ENCODE data around the gene ZNF578.
"Not testable (repeated sequence)": the region's sequence is repeated elsewhere in the genome, so short reads cannot be mapped to it uniquely, and the experiment has no call there.

The ZNF578 gene

GRCh38 chr19:52535771-52536447, 82.6 kb downstream of the ZNF578 start:
- peak overlapping the region; percentile 70 for H3K27ac ChIP-seq (ENCODE audit: low read depth, low read length)
- TF ChIP-seq EZH2phosphoT487 (conservative IDR thresholded peaks at IDR 0.05; ENCODE audit: low read length) (no peak), CTCF (IDR thresholded peaks at IDR 0.05; ENCODE audit: insufficient read depth, low read length, poor library complexity, severe bottlenecking) (no peak)
- peak overlapping the region; percentile 77 for H2AFZ ChIP-seq (ENCODE audit: low read depth, low read length, severe bottlenecking)
- H3F3A ChIP-seq (ENCODE audit: insufficient read depth), result peaks cover 13% of the 10 kb centered on the region; the same call in 1 of the 2 replicates
- no peaks in the 10 kb centered on the region for H4K20me1 ChIP-seq (ENCODE audit: low read depth, low read length)
- H3K27me3 ChIP-seq (ENCODE audit: low read length), result no peaks in the 10 kb centered on the region
- peak overlapping the region; percentile 70 for H3K9ac ChIP-seq (ENCODE audit: low read length)
- H3K36me3 ChIP-seq (ENCODE audit: low read length), result no peaks in the 10 kb centered on the region
- no peaks in the 10 kb centered on the region for H3K9me2 ChIP-seq (replicated peaks; ENCODE audit: insufficient read depth, low read length)
- peaks cover 46% of the 10 kb centered on the region for H3K79me2 ChIP-seq (ENCODE audit: insufficient read depth, low read length)
- H3K4me3 ChIP-seq (ENCODE audit: insufficient read depth, low read length, poor library complexity, severe bottlenecking), result peak overlapping the region; percentile 65
- H3K9me3 ChIP-seq (ENCODE audit: insufficient read depth, low read length), result no peaks in the 10 kb centered on the region
- H3K4me2 ChIP-seq (ENCODE audit: low read depth, low read length, poor library complexity, severe bottlenecking), result peak overlapping the region; percentile 93

- TF ChIP-seq EZH2phosphoT487 (conservative IDR thresholded peaks at IDR 0.05; ENCODE audit: low read length) (no peak), CTCF (IDR thresholded peaks at IDR 0.05; ENCODE audit: insufficient read depth, low read length, poor library complexity, severe bottlenecking) (no peak)
- Histone ChIP-seq H3K27ac (ENCODE audit: low read depth, low read length) (peak overlapping the region; percentile 70), H3K27me3 (ENCODE audit: low read length) (no peaks in the 10 kb centered on the region), H3K4me2 (ENCODE audit: low read depth, low read length, poor library complexity, severe bottlenecking) (peak overlapping the region; percentile 93), H3F3A (ENCODE audit: insufficient read depth) (peaks cover 13% of the 10 kb centered on the region; the same call in 1 of the 2 replicates), H4K20me1 (ENCODE audit: low read depth, low read length) (no peaks in the 10 kb centered on the region), H3K36me3 (ENCODE audit: low read length) (no peaks in the 10 kb centered on the region), H3K4me3 (ENCODE audit: insufficient read depth, low read length, poor library complexity, severe bottlenecking) (peak overlapping the region; percentile 65), H3K9me2 (replicated peaks; ENCODE audit: insufficient read depth, low read length) (no peaks in the 10 kb centered on the region), H2AFZ (ENCODE audit: low read depth, low read length, severe bottlenecking) (peak overlapping the region; percentile 77), H3K9me3 (ENCODE audit: insufficient read depth, low read length) (no peaks in the 10 kb centered on the region), H3K79me2 (ENCODE audit: insufficient read depth, low read length) (peaks cover 50% of the 10 kb centered on the region), H3K9ac (ENCODE audit: low read length) (peak overlapping the region; percentile 70)
Observed at GRCh38 chr19:52536448-52536800, 83.1 kb downstream of the ZNF578 start.

DNA sequence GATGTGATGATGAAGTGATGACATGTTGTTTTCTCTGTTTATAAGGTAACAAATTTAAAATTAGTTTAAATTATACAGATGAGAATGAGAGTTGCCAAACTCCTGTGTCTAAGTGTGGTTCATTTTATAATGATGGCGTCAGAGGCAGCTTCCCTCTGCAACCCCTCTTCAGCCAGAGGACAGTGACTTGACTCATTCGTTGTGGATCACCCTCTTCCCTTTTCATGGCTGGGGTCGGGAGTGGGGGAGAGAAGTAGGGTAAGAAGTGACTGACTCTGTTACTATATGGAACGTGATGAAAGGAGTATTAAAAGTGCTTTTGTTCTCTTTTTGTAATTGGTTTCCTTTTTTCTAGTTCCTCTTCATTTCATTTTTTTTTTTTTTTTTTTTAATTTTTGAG, 85.5 kb downstream of the ZNF578 start:
- not testable (repeated sequence) for H3K9me2 ChIP-seq (replicated peaks; ENCODE audit: insufficient read depth, low read length); H3K27ac ChIP-seq (ENCODE audit: low read depth, low read length); H3K36me3 ChIP-seq (ENCODE audit: low read length); H3K4me3 ChIP-seq (ENCODE audit: insufficient read depth, low read length, poor library complexity, severe bottlenecking); H3K4me2 ChIP-seq (ENCODE audit: low read depth, low read length, poor library complexity, severe bottlenecking); H3K27me3 ChIP-seq (ENCODE audit: low read length); H3K9ac ChIP-seq (ENCODE audit: low read length); H2AFZ ChIP-seq (ENCODE audit: low read depth, low read length, severe bottlenecking); H3F3A ChIP-seq (ENCODE audit: insufficient read depth); H4K20me1 ChIP-seq (ENCODE audit: low read depth, low read length); H3K9me3 ChIP-seq (ENCODE audit: insufficient read depth, low read length)
- peaks cover 54% of the 10 kb centered on the region for H3K79me2 ChIP-seq (ENCODE audit: insufficient read depth, low read length)

- peaks cover 53% of the 10 kb centered on the region for H3K79me2 ChIP-seq (ENCODE audit: insufficient read depth, low read length)
- not testable (repeated sequence) for H4K20me1 ChIP-seq (ENCODE audit: low read depth, low read length); H3K27ac ChIP-seq (ENCODE audit: low read depth, low read length); H3K4me2 ChIP-seq (ENCODE audit: low read depth, low read length, poor library complexity, severe bottlenecking); H3K9ac ChIP-seq (ENCODE audit: low read length); H3K4me3 ChIP-seq (ENCODE audit: insufficient read depth, low read length, poor library complexity, severe bottlenecking); H3K9me2 ChIP-seq (replicated peaks; ENCODE audit: insufficient read depth, low read length); H3F3A ChIP-seq (ENCODE audit: insufficient read depth); H3K27me3 ChIP-seq (ENCODE audit: low read length); H2AFZ ChIP-seq (ENCODE audit: low read depth, low read length, severe bottlenecking); H3K36me3 ChIP-seq (ENCODE audit: low read length); H3K9me3 ChIP-seq (ENCODE audit: insufficient read depth, low read length)
Observed at GRCh38 chr19:52541176-52541575, 87.8 kb downstream of the ZNF578 start.
